ENCODE results near the gene NFU1.
"Not testable (repeated sequence)": the region's sequence is repeated elsewhere in the genome, so short reads cannot be mapped to it uniquely, and the experiment has no call there.

The NFU1 gene

DNA sequence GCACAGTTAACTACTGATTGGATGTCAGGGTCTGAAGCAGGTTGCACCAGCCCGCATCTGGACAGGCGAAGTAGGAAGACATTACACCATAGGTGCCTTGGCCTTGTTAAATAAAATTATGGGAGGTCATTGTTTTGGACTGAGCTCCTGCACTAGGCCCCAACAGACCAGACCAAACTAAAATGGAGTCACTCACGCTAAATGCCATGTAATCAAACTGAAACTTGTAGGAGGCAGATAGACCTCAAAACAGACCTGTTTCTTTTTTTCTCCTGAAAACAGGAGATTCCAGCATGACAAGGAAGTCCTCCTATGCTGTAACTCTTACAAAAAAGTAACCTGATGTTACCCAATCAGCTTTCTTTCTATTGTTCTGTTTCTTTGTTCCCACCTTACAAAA is 15.5 kb upstream of the NFU1 start:
- in situ Hi-C loops (cut with MboI; ENCODE audit: low sequenced_read_pairs): no loop called here

DNA sequence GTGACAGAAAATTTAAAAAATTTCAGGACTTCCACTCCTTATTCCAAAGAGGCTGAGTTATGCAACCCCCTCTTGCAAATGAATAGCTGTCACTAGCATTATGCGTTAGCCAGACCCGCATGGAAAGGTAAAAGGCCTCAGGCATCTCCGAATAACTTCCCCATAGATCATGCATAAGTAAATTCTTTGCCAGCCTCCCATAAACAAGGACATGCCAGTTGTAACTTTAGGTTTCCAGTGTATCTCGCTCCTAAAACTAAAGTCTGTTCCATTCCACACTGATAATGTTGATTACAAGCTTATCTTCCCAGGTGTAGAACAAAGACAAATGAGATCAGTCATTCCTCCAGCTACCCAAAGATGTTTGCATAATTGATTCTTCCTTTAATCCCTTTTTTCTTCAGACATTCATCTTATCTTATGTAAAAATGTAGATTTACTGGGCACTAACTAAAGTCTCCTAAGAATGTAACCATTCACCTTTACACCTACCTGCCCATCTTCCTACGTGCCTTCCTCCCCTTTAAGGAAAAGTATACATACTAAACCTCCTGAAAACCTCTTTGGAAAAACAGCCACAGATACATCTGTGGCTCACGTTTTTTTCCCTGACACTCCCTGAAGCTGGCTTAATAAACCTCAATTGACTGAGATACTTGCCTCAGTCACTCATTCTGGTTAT is 13.6 kb upstream of the NFU1 start:
- in situ Hi-C loops (cut with MboI; ENCODE audit: low sequenced_read_pairs): no loop called here

DNA sequence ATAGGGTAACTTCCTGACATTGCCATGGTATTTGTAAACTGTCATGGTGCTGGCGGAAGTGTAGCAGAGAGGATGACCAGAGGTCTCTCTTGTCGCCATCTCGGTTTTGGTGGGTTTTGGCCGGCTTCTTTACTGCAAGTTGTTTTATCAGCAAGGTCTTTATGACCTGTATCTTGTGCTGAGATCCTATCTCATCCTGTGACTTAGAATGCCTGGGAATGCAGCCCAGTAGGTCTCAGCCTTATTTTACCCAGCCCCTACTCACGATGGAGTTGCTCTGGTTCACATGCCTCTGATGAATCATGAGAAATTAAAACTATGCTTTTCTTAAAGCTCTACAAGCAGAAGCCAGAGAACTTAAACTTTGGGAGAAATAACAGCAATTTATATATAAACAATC is 12.7 kb upstream of the NFU1 start:
- in situ Hi-C loops (cut with MboI; ENCODE audit: low sequenced_read_pairs): no loop called here

DNA sequence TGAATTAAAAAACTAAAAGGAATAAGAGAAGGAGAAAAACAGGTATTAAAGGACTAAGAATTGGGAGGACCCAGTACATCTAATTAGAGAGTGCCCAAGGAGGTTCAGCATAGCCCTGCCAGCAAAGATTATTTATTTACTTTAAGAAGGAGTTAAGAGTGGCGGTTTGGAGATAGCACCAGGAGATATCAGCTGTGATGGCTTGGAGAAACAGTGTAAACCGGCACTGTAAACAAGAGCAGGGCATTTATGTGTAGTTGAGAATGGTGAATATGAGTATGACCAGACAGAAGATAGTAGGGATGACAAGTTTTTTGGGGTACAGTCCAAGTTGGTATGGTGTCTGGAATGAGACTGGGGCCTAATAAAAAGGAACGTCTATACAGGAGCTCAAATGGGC is 6.4 kb upstream of the NFU1 start:
- in situ Hi-C loops (cut with MboI; ENCODE audit: low sequenced_read_pairs): not testable (repeated sequence)

DNA sequence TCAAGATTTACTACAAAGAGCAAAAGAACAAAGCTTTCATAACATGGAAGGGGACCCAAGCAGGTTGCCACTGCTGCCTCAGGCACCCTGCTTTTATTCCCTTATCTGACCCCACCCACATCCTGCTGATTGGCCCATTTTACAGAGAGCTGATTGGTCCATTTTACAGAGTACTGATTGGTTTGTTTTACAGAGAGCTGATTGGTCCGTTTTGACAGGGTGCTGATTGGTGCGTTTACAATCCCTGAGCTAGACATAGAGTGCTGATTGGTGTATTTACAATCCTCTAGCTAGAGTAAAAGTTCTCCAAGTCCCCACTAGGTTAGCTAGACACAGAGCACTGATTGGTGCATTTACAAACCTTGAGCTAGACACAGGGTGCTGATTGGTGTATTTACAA is 2.3 kb upstream of the NFU1 start:
- in situ Hi-C loops (cut with MboI; ENCODE audit: low sequenced_read_pairs): not testable (repeated sequence)

DNA sequence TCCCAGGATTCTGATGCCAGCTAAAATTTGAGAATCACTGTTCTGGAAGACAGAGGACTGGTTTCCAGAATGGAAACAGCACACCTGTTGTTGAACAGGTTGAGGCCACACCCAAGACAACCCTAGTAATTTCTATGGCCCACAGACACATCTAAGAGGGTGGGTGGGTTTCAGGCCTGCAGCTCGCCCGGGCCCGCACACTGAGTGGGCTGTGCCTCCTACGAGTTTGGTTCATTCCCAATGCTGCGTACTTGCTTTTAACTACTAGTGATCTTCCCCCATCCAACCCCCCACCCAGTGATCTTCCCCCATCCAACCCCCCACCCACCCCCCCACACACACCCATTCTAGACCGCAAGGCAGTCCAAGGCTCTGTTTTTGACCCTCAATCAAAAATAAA is 1.3 kb upstream of the NFU1 start:
- in situ Hi-C loops (cut with MboI; ENCODE audit: low sequenced_read_pairs): no loop called here

DNA sequence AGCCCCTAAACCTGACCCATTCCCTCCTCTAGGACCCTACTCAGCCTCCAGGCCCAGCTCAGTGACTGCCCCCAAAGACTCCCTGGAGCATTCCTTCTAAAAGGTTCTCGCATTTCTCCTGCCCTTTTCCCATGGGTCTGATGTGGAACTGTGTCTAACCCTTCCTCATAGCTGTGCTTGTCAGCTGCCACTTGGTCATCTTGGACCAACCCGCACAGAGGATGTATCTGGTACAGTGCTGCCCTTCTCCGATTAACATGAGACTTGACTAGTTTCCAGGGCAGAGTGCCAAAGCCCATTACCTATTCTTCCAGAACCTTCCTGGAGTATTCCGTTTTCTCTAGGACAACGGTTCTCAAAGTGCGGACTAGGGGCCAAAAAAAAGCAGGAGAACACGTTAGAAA is 518 bp upstream of the NFU1 start:
- in situ Hi-C loops (cut with MboI; ENCODE audit: low sequenced_read_pairs): no loop called here

DNA sequence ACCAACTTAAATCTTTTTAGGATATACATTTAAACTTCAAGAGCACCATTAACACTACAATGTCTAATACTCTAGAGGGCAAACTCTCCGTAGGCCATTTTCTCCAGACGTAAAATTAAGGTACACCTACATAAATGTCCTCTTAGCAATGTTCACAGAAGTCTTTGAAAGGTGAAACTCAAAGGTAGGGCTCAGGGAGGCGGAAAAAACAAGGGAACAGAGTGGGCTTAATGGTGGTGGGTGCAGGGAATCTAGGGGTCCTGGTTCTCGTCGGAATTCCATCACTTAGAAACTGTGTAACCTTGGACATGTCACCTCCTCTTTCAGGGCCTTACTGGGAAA is 668 bp downstream of the NFU1 start:
- in situ Hi-C loops (cut with MboI; ENCODE audit: low sequenced_read_pairs): no loop called here

DNA sequence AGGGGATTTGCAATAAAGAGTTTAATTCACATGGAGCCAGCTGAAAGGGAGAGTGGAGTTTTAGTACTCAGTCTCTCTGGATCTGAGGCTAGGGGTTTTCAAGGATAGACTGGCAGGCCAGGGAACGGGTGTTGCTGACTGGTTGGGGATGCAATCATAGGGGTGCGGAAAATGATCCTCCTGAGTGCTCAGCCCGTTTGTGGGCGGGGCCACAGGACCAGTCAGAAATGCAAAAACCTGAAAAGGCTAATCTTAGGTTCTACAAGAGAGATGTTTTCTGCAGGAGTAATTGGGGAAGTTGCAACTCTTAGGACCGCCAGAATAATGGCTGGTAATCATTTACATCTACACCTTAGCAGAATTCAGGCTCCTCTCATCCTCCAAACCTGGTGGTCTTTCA is 2.5 kb downstream of the NFU1 start:
- in situ Hi-C loops (cut with MboI; ENCODE audit: low sequenced_read_pairs): no loop called here

DNA sequence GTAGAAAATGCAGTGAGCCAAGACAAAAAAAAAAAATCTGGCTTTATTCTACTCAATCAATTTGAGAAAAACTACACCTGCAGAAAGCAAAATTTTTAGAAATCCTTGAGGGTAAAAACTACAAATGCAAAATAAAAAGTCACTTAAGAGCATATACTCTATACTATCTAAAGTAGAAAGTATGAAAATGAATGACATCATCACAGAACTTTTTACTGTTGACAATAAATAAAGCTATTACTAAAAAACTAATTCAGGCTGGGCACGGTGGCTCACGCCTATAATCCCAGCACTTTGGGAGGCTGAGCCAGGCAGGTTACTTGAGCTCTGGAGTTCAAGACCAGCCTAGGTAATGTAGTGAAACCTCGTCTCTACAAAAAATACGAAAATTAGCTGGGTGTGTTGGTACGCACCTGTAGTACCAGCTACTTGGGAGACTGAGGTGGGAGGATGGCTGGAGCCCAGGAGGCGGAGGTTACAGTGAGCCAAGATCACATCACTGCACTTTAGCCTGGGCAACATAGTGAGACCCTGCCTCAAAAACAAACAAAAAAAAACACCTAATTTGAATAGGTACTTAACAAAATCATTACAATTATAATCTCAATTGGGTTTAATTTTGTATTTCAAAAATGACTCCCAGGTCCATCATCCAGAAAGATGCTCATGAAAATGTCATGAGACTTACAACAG is 7.6 kb downstream of the NFU1 start:
- in situ Hi-C loops (cut with MboI; ENCODE audit: low sequenced_read_pairs): no loop called here

DNA sequence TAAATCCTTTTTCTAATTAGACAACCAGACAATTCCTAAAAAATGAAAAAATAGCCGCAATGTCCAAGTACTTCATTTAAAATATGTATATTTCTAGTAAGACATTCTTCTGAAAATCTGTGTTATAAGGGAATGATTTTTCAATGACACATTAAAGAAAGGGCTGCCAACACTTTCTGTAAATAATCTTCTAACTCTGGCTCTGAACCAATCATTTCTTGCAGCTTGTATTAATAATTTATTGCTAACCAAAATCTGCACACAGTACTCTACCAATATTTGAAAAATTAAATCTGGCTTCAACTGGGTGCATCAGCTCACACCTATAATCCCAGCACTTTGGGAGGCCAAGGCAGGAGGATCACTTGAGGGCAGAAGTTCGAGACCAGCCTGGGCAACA is 8.3 kb downstream of the NFU1 start:
- in situ Hi-C loops (cut with MboI; ENCODE audit: low sequenced_read_pairs): no loop called here

DNA sequence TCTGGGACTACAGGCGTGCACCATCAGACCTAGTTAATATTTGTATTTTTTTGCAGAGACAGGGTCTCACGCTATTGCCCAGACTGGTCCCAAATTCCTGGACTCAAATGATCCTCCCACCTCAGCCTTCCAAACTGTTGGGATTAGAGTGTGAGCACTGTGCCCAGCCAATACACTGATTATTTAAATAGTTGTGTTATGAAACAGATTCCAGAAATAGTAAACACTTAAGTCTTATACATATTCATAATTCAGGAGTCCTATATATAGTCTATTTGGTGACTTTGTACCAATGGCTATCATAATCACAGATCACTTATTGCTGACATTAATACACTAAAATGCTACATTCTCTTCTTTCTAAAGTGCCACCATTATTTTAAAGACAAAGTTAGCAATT is 12.8 kb downstream of the NFU1 start:
- in situ Hi-C loops (cut with MboI; ENCODE audit: low sequenced_read_pairs): no loop called here

DNA sequence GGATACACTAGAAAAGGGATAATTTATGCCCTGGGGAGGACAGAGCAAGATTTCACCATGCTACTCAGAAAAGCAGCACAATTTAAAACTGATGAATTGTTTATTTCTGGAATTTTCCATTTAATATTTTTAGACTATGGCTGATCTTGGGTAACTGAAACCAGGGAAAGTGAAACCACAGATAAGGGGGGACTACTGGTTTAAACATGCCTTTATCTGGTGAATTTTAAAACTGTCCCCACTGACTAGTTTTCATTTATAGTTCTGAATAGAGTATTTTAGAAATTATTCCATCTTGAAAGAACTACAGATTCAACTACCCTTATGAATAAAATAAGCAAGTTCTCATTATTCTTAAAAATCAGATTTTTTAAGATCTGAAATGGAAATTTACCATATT is 15.0 kb downstream of the NFU1 start:
- in situ Hi-C loops (cut with MboI; ENCODE audit: low sequenced_read_pairs): no loop called here

DNA sequence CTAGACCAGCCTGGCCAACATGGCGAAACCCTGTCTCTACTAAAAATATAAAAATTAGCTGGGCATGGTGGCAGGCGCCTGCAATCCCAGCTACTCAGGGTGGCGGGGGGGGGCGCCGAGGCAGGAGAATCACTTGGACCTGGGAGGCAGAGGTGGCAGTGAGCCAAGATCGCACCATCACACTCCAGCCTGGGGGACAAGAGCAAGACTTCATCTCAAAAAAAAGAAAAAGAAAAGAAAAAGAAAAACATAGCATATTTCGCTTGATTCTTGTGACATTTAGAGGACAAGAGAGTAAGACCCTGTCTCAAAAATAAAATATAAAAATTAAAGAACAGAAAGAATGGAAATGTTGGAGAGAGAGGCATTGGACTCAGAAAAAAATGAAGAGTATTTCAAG is 18.1 kb downstream of the NFU1 start:
- in situ Hi-C loops (cut with MboI; ENCODE audit: low sequenced_read_pairs): not testable (repeated sequence)

DNA sequence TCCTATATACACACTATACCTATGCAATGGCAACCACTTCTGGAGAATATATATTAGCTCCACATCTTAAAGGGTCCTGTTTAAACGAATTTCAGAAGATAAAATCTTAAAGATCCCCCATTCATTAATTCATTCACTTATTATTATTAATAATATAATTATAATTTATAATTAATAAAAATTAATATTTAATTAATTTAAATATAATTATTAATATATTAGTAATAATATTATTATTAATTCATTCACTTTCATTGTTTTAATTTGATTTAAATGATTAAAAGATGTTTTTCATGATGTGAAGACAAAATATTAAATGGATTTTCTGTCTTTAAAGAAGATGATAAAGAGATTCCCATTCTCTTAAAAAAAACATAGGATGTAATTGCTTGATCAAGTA is 21.1 kb downstream of the NFU1 start:
- in situ Hi-C loops (cut with MboI; ENCODE audit: low sequenced_read_pairs): no loop called here

DNA sequence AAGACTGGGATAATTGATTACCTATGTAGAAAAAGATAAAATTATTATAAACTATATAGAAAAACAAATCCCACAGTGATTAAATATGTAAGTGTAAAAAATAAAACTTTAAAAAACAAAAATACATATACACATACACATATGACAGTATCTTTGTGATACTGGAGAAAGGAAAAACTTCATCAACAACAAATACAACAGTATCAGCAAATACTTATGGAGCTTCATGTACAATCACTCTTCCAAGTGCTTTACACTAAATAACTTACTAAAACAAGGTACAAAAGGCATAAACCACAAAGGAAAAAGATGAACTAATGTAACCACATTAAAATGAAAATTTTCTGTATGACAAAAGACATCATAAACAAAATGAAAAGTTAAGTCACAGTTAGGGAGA is 26.1 kb downstream of the NFU1 start:
- in situ Hi-C loops (cut with MboI; ENCODE audit: low sequenced_read_pairs): no loop called here

DNA sequence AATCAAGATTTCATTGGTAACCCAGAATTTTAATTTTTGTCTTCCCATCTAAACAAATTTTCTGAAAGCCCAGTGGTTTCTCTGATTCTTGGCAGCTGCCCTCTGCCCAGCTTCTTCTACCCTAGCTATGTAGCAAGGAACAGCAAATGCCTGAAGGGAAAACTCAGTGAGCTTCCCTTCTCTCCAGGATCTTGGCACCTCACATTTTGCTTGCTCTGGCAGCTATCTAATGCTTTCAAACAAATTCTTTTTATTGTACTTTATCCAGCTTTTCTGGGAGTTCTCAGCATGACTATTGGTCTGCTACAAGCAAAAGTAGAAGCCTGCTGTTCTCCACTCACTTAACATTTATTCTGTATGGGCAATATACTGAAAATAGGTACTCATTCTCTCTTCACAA is 31.9 kb downstream of the NFU1 start:
- in situ Hi-C loops (cut with MboI; ENCODE audit: low sequenced_read_pairs): no loop called here

DNA sequence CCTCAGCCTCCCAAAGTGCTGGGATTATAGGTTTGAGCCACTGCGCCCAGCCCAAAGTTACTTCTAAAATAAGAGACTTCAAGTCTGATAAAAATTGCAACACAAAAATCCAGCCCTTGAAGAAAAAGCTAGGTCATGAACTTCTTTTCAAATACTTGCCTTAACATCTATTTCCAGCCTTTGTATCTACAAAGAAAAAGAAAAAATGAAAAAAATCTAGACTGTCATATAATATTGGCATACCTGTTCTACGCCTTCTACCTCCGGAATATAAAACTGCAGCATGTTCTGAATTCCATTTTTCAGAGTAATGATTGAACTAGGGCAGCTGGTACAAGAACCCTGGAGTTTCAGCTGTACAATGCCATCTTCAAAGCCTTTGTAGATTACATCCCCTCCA is 37.1 kb downstream of the NFU1 start:
- in situ Hi-C loops (cut with MboI; ENCODE audit: low sequenced_read_pairs): no loop called here

DNA sequence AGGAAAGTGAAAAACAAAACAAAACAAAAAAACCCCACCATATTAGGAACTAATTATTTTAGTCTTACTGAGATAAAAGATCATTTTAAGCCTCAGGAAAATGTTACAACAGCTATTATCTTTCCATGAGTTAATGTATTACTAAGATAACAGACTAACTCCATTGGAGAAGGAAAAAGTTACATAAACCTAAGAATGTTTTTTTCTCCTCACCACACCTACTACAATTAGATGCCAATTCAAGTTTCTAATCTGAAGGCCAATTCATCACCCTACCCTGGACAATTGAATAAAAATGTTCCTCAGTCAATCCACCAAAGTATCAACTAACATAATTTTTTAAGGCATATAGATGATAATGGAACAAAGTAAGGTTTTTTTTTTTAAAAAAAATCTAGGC is 40.0 kb downstream of the NFU1 start:
- in situ Hi-C loops (cut with MboI; ENCODE audit: low sequenced_read_pairs): no loop called here

DNA sequence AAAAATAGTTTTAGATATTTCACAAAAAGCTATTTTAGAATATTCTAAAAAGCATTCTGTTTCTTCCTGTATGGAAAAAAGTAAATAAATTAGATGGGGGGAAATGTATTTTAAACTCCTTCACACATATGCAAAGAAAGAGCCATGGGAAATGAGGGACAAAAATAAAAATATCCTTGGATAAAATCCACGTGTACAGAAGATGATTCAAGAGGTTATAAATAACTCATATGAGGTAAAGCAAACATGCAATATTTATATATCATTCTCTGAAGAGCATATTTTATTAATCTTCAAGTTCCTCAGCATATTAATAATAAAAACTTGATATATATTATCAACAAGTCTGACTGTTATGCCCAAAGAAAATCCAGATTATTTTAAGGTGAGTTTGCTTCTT is 41.4 kb downstream of the NFU1 start:
- in situ Hi-C loops (cut with MboI; ENCODE audit: low sequenced_read_pairs): no loop called here

DNA sequence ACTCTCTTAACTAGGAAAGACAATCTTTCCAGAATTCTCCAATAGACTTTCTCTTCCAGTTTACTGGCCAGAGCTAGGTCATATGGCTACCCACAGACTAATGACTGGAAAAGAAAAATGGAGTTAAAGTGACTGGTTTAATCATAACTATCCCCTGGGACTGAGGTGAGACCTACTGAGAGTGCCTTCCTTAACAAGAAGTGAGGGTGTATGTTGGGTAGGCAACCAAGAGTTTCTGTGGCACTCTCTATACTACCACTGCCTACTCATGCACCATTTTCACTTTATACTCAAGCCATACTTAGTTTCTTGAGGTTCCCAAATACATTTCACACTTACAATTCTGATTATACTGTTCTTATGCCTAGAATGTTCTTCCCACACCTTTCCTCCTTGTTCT is 43.3 kb downstream of the NFU1 start:
- in situ Hi-C loops (cut with MboI; ENCODE audit: low sequenced_read_pairs): no loop called here

DNA sequence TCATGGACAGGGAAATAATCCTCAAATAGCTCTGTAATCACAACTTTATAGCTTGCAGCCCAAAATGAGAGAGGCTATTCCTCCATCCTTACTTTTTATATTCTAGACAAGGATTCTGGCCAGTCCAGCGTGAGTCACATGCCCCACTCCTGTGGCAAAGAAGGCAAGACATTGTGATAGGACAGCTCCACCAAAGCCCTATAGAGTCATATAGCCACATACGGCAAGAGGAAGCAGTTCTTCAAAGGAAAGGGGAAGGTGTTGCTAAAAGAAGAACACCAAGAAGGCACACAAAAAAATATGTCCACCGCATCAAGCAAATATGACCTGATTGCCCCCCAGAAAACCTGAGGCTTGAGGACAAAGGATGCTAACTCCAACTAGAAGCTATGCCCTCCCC is 46.8 kb downstream of the NFU1 start:
- in situ Hi-C loops (cut with MboI; ENCODE audit: low sequenced_read_pairs): no loop called here

DNA sequence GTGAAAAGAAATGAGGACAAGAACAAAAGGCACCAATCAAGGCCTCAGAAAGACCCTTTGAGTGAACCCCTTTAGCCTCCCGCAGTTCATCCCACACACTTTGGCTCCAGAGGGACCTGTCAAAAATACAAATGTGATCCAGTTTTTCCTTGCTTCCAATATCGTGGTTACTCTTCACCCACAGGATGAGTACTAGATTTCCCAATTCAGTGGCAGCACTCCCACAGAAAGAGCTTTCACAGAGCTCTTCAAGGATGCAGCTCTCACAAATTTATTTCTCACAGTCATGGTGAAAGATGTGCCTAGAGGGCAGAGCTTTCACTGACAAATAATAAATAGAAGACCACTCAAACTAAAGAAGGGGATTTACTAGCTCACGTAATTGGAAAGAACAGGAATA is 47.2 kb downstream of the NFU1 start:
- in situ Hi-C loops (cut with MboI; ENCODE audit: low sequenced_read_pairs): no loop called here

All from HL-60/S4 treated with phorbol 12-myristate 13-acetate at 8.2 ng/mL for 4 days and 3 days (cell line).